Fibroblast of lung (primary cell): Measurements from ENCODE around the gene OR2S2. TPM values are rescaled to one million over a fixed set of nuclear protein-coding genes. Genes with fewer than 3 reads are reported as not detected.

Source experiments
- DNase-seq, 2 donors: peaks; one replicate each; pipeline versions ENCODE4 v3.0.0 to v3.0.0-alpha.2; 2010; ENCODE audit warnings: low read depth in 2 of 2
- H2AFZ ChIP-seq: 2 replicates; pipeline ENCODE4 v1.5.1; 2012; ENCODE audit warnings: low read length, control low read depth, inconsistent platforms
- H3K27ac ChIP-seq: 2 replicates; pipeline ENCODE4 v1.5.1; 2011; ENCODE audit warnings: low read length, control low read depth; ENCODE audit not compliant: insufficient read depth
- H3K27me3 ChIP-seq: 2 replicates; pipeline ENCODE4 v1.5.1; 2011; ENCODE audit warnings: mild to moderate bottlenecking, low read length; ENCODE audit not compliant: control insufficient read depth, insufficient read depth
- H3K36me3 ChIP-seq: 2 replicates; pipeline ENCODE4 v1.5.1; 2011; ENCODE audit warnings: low read length; ENCODE audit not compliant: control insufficient read depth, insufficient read depth
- H3K4me1 ChIP-seq: 2 replicates; pipeline ENCODE4 v1.5.1; 2011; ENCODE audit warnings: low read length; ENCODE audit not compliant: control insufficient read depth, insufficient read depth; ENCODE audit errors: extremely low read depth
- H3K4me2 ChIP-seq: 2 replicates; pipeline ENCODE4 v1.5.1; 2011; ENCODE audit warnings: low read length, control low read depth; ENCODE audit not compliant: insufficient read depth; ENCODE audit errors: extremely low read depth
- H3K4me3 ChIP-seq, 4 experiments: fragments of 200-600 bp in 1 of 4; sonication (generic) in 1 of 4; replicated peaks in 1 of 4; 2 replicates each; pipeline ENCODE4 v1.5.1; 2011 to 2016; ENCODE audit warnings: low read length in 4 of 4, low read depth in 3 of 4, mild to moderate bottlenecking in 3 of 4, control low read depth in 2 of 4, inconsistent platforms in 1 of 4, mixed read lengths in 1 of 4; ENCODE audit not compliant: insufficient read depth in 1 of 4; ENCODE audit errors: control extremely low read depth in 1 of 4
- H3K79me2 ChIP-seq: 2 replicates; pipeline ENCODE4 v1.5.1; 2012; ENCODE audit warnings: mild to moderate bottlenecking, low read length, inconsistent platforms; ENCODE audit not compliant: control insufficient read depth, insufficient read depth
- H3K9ac ChIP-seq: 2 replicates; pipeline ENCODE4 v1.5.1; 2011; ENCODE audit warnings: mild to moderate bottlenecking, low read length, control low read depth; ENCODE audit not compliant: insufficient read depth
- H3K9me3 ChIP-seq: 2 replicates; pipeline ENCODE4 v1.5.1; 2012; ENCODE audit warnings: low read depth, low read length; ENCODE audit not compliant: control insufficient read depth, insufficient read depth
- H4K20me1 ChIP-seq: 2 replicates; pipeline ENCODE4 v1.5.1; 2011; ENCODE audit warnings: low read length; ENCODE audit not compliant: control insufficient read depth, insufficient read depth; ENCODE audit errors: extremely low read depth
- CTCF ChIP-seq, 2 donors: IDR thresholded peaks in 1 of 2; conservative IDR thresholded peaks in 1 of 2; 1 replicate in 1 of 2; 2 replicates in 1 of 2; pipeline ENCODE4 v1.5.1; 2011 to 2012; ENCODE audit warnings: low read length in 2 of 2, control low read depth in 1 of 2, inconsistent platforms in 1 of 2, low read depth in 1 of 2, mild to moderate bottlenecking in 1 of 2
- EZH2 ChIP-seq: IDR thresholded peaks from 2 replicates; pipeline ENCODE4 v1.5.1; 2012; ENCODE audit warnings: low read length, control low read depth, mild to moderate bottlenecking; ENCODE audit errors: missing control alignments
- polyA plus RNA-seq, 2 donors: library from polyadenylated mRNA; depleted of rRNA in 1 of 2; stranded (reverse) in 1 of 2; unstranded in 1 of 2; fragments of >200 nt; gene quantifications; 2 replicates each; pipeline ENCODE4 v1.2.1, GENCODE V29; 2011 to 2012; ENCODE audit warnings: missing spikeins in 1 of 2
- total RNA-seq: library from RNA; depleted of rRNA; stranded (reverse); fragments of >200 nt; gene quantifications from 2 replicates; pipeline ENCODE4 v1.2.1, GENCODE V29; 2014

The OR2S2 gene
- total and polyA plus RNA-seq, 2 donors (not counting 1 experiment from before 2014, with no cell fraction given): 0.17 to 0.18 TPM

- peaks cover 8% of the 10 kb centered on the region for H3K27me3 ChIP-seq
- DNase-seq: no peak
- H3K36me3 ChIP-seq: no peaks in the 10 kb centered on the region
- no peak overlapping the region for H3K4me2 ChIP-seq
- no peak overlapping the region for H3K4me3 ChIP-seq
- H3K79me2 ChIP-seq: no peaks in the 10 kb centered on the region
- no peaks in the 10 kb centered on the region for H3K4me1 ChIP-seq
- no peaks in the 10 kb centered on the region for H4K20me1 ChIP-seq
- no peak overlapping the region for H3K9ac ChIP-seq
- no peak overlapping the region for H2AFZ ChIP-seq
- no peak overlapping the region for H3K27ac ChIP-seq
- H3K9me3 ChIP-seq: no peaks in the 10 kb centered on the region
- no peak for TF ChIP-seq CTCF (conservative IDR thresholded peaks at IDR 0.05 in 1 of 2, IDR thresholded peaks at IDR 0.05 in 1 of 2; ENCODE audit: low read depth in 1 of 2, low read length in 2 of 2)
- TF ChIP-seq EZH2: no peak
Observed at GRCh38 chr9:35974800-35975199, 16.8 kb upstream of the OR2S2 start.

GRCh38 chr9:35972093-35972492 lies 14.1 kb upstream of the OR2S2 start:
- Histone ChIP-seq H3K4me1 (no peaks in the 10 kb centered on the region), H3K27ac (no peak overlapping the region), H3K4me3 (no peak overlapping the region), H3K36me3 (no peaks in the 10 kb centered on the region), H3K9ac (no peak overlapping the region), H4K20me1 (no peaks in the 10 kb centered on the region), H2AFZ (no peak overlapping the region), H3K4me2 (peak overlapping the region; percentile 25), H3K79me2 (no peaks in the 10 kb centered on the region), H3K9me3 (no peaks in the 10 kb centered on the region), H3K27me3 (peaks cover 5% of the 10 kb centered on the region)
- DNase-seq: peak in 1 of 2 donors; percentile 30
- TF ChIP-seq CTCF (conservative IDR thresholded peaks at IDR 0.05 in 1 of 2, IDR thresholded peaks at IDR 0.05 in 1 of 2; ENCODE audit: low read depth in 1 of 2, low read length in 2 of 2) (no peak), EZH2 (no peak)

GRCh38 chr9:35967042-35967441 lies 9.1 kb upstream of the OR2S2 start:
- Histone ChIP-seq H2AFZ (no peak overlapping the region), H3K27ac (no peak overlapping the region), H3K79me2 (no peaks in the 10 kb centered on the region), H3K36me3 (no peaks in the 10 kb centered on the region), H3K9ac (no peak overlapping the region), H3K27me3 (no peaks in the 10 kb centered on the region), H3K4me1 (no peaks in the 10 kb centered on the region), H4K20me1 (no peaks in the 10 kb centered on the region), H3K4me3 (no peak overlapping the region), H3K9me3 (no peaks in the 10 kb centered on the region), H3K4me2 (no peak overlapping the region)
- TF ChIP-seq EZH2 (no peak), CTCF (conservative IDR thresholded peaks at IDR 0.05 in 1 of 2, IDR thresholded peaks at IDR 0.05 in 1 of 2; ENCODE audit: low read depth in 1 of 2, low read length in 2 of 2) (no peak)
- no peak for DNase-seq
